IPS DF 6.9 (cell line): ENCODE results near the gene EFCAB6.

ENCODE experiments used
- DNase-seq: peaks from one replicate; pipeline ENCODE4 v3.0.0-alpha.2; 2013; ENCODE audit warnings: low read depth, low spot score
- H3K27ac ChIP-seq: one replicate; pipeline ENCODE4 v1.5.1; 2013; ENCODE audit warnings: low read length, control low read depth
- H3K27me3 ChIP-seq: 2 replicates; pipeline ENCODE4 v1.6.1; 2013; ENCODE audit warnings: mild to moderate bottlenecking, low read length; ENCODE audit not compliant: control insufficient read depth, insufficient read depth
- H3K36me3 ChIP-seq: 2 replicates; pipeline ENCODE4 v1.6.1; 2013; ENCODE audit warnings: low read length; ENCODE audit not compliant: control insufficient read depth, insufficient read depth
- H3K4me1 ChIP-seq: 2 replicates; pipeline ENCODE4 v1.6.1; 2013; ENCODE audit warnings: low read length; ENCODE audit not compliant: control insufficient read depth, insufficient read depth
- H3K4me3 ChIP-seq: 2 replicates; pipeline ENCODE4 v1.5.1; 2013; ENCODE audit warnings: mild to moderate bottlenecking, low read length
- H3K9me3 ChIP-seq: 2 replicates; pipeline ENCODE4 v1.6.1; 2013; ENCODE audit warnings: low read length, inconsistent platforms; ENCODE audit not compliant: control insufficient read depth, insufficient read depth
- WGBS: extraction: QIAGEN DNeasy Blood & Tissue Kit; methylation state at CpG from one replicate; pipeline ENCODE4 v1.1.7; 2013; ENCODE audit warnings: mixed read lengths, missing lambda C conversion rate; ENCODE audit not compliant: insufficient read length, insufficient coverage; 5-methylcytosine and 5-hydroxymethylcytosine counted together

The EFCAB6 gene

DNA sequence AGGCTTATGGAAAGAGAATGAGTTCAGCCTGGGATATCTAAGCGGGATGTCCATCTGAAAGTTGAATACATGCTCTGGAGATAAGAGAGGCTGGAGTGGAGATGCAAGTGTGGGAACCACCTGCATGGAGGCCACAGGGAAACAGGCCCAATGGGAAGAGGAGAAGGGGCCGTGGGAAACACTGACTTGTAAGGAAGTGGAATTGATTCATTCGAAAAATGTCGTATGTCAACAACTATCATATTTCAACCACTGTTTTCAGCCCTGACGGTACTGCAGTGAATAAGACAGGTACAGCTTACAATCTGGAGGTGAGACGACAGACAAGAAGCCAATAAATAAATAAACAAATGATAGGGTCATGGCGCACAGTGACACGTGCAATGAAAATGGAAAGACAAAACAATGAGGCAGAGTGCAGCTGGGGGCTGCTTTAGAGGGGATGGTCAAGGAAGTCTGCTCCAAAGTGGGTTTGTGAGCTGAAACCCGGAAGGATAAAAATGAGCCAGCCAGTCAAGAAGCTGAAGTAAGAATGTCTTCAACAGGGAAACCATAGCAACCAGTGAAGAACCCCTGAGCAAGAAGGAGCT lies 35.9 kb downstream of the EFCAB6 start:
- Histone ChIP-seq H3K9me3 (no peaks in the 10 kb centered on the region), H3K27me3 (no peaks in the 10 kb centered on the region), H3K27ac (no peak overlapping the region), H3K4me3 (no peak overlapping the region), H3K36me3 (no peaks in the 10 kb centered on the region), H3K4me1 (no peaks in the 10 kb centered on the region; the same call in 1 of the 2 replicates)
- no peak for DNase-seq
- no CpG with 5 or more reads among the region's 9 CpGs for WGBS

DNA sequence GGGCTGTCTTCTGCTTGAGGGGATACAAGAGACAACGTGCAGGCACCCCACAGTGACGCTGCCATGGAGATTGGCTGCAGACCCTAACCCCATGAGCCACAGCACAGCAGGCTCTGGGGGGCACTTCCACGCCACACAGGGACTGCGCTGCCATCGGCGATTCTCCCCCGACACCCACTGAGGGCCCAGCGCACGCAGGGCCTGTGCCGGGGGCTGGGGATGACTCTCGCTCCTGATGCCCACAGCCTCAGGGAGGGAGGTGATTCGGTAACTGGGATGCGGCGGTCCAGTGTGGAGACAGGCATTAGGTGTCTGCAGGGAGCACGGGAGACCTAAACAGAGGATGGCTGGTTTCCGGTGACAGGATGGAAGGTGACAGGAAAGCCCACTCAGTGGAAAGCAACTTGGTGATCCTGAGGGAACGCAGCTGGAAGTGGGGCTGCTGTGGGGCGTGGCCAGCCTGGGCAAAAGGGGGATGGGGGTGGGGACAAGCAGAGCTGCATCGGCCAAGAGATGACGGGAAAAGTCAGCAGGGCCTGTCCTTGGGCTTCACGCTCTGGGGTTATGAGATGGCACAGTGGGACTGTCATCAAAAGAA lies 37.7 kb downstream of the EFCAB6 start:
- Histone ChIP-seq H3K9me3 (no peaks in the 10 kb centered on the region), H3K27me3 (no peaks in the 10 kb centered on the region), H3K4me3 (no peak overlapping the region), H3K4me1 (no peaks in the 10 kb centered on the region; the same call in 1 of the 2 replicates), H3K36me3 (no peaks in the 10 kb centered on the region), H3K27ac (no peak overlapping the region)
- DNase-seq, result no peak
- WGBS, result no CpG with 5 or more reads among the region's 21 CpGs

DNA sequence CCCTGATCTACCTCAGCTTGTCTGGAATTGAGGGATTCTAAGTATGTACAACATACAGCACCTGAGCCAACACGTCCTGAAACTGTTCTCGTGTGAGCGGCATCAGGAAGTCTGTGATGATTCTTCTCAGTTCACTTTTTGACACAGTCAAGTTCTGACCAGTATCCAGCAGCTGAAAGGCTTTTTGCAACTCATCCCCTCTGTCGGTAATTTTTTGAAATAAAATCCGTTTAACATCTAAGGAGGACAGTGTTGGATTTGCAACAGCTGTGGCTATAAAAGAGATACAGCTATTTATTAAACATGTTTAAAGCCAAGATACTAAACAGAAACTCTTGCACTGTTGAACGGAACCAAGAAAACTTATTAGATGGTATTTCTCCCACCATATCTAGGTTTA lies 39.3 kb downstream of the EFCAB6 start:
- H3K36me3 ChIP-seq, result no peaks in the 10 kb centered on the region
- no peak overlapping the region for H3K4me3 ChIP-seq
- no CpG with 5 or more reads among the region's 6 CpGs for WGBS
- H3K27me3 ChIP-seq, result no peaks in the 10 kb centered on the region
- no peaks in the 10 kb centered on the region for H3K9me3 ChIP-seq
- no peak for DNase-seq
- no peak overlapping the region for H3K27ac ChIP-seq
- H3K4me1 ChIP-seq, result no peaks in the 10 kb centered on the region; the same call in 1 of the 2 replicates

DNA sequence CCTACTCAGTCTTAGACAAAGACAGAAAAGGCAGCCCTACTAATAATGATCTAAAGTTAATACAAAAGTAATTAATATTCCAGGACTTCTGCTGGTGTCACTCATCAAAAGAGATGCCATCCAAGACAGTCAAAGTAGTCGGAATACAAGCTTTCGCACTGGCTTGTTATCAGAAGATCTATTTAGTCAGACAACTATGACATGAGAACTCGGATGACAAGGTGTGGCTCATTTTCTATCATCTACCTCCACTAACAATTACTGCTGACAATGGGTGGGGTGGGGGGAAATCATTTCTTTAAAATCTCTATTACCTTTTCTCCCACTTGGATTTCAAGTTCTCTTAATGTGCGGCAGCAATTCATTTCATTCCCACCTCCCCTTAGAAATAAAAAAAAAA lies 56.7 kb downstream of the EFCAB6 start:
- Histone ChIP-seq H3K27ac (no peak overlapping the region), H3K9me3 (no peaks in the 10 kb centered on the region), H3K27me3 (no peaks in the 10 kb centered on the region), H3K4me3 (no peak overlapping the region), H3K4me1 (no peaks in the 10 kb centered on the region; the same call in 1 of the 2 replicates), H3K36me3 (no peaks in the 10 kb centered on the region)
- 100% methylated on average over 1 of the region's 4 CpGs for WGBS
- no peak for DNase-seq

DNA sequence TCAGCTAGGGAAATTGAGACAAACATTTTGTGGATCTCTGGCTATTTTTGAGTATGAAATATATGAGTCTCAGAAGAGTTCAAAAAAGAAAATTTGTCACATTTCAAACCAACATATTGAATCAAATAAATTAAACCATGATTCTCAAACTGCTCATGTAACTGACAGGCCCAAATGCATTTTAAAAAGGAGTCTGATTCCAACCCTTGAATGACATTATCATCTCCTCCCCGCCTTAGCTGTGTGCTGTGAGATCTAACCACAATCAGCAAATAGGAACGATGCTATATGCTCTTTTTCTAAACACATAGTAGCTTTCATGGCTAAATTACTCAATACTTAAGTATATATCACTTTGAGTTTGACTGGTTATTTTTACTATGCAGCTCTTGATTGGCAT lies 57.1 kb downstream of the EFCAB6 start:
- Histone ChIP-seq H3K36me3 (no peaks in the 10 kb centered on the region), H3K27me3 (no peaks in the 10 kb centered on the region), H3K9me3 (no peaks in the 10 kb centered on the region), H3K27ac (no peak overlapping the region), H3K4me3 (no peak overlapping the region), H3K4me1 (no peaks in the 10 kb centered on the region; the same call in 1 of the 2 replicates)
- DNase-seq, result no peak
- no CpG with 5 or more reads among the region's 2 CpGs for WGBS

DNA sequence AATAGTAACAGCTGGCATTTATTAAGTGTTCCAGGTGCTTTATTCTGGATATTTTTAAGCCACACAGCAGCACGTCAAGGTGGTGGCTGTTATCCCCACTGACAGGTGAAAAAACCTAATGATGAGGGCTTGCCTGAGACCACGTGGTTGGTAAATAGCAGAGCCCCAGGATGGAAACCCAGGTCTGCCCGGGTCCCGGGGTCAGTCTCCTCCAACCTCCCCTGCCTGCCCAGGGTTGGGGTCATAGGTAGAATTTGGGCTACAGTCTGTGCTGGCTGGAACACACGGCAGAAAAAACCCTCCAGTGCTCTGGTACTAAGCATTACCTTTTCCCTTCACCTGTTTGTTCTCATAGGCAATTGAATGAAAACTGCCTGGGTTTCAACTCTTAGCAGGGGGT lies 57.9 kb downstream of the EFCAB6 start:
- Histone ChIP-seq H3K4me1 (no peaks in the 10 kb centered on the region; the same call in 1 of the 2 replicates), H3K4me3 (no peak overlapping the region), H3K9me3 (no peaks in the 10 kb centered on the region), H3K36me3 (no peaks in the 10 kb centered on the region), H3K27me3 (no peaks in the 10 kb centered on the region), H3K27ac (no peak overlapping the region)
- WGBS, result no CpG with 5 or more reads among the region's 5 CpGs
- no peak for DNase-seq

DNA sequence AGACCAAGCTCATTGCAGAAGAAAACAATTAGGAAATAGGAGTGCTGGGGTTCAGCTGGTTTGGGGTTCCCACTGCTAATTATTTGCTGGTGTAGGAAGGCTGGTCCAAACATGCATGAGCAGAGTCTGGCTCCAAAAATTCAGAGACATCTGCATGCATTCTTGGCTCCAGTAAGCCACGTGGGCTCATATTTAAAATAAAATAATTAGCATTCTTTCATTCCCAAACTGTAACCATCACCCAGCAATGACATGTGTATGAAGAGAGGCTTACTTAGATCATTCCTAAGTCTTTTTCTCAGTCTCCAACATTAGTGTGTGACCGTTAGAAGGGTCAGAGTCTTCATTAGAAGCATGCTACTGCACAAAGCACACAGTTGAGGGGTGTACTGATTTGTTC lies 58.4 kb downstream of the EFCAB6 start:
- Histone ChIP-seq H3K27me3 (no peaks in the 10 kb centered on the region), H3K27ac (no peak overlapping the region), H3K4me3 (no peak overlapping the region), H3K4me1 (no peaks in the 10 kb centered on the region; the same call in 1 of the 2 replicates), H3K9me3 (no peaks in the 10 kb centered on the region), H3K36me3 (no peaks in the 10 kb centered on the region)
- no peak for DNase-seq
- WGBS, result no CpG with 5 or more reads among the region's 2 CpGs

DNA sequence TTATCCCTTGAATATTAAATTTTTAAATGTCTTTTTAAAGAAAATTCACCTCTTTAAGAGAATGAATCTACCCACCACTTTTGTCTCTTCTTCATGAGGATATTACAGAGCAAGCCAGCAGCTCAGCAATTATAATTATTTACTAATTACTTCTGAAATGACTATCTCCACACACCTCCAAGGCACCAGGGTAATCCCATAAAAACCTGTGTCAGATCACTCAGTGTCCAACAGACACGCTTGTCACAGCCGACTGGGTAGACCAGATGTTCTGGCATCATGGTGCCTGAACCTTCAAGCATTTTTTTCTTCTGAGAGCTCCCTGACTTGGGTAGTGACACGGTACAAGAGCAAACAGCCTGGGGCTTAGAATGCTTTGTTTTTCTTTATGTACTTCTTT lies 61.4 kb downstream of the EFCAB6 start:
- Histone ChIP-seq H3K27ac (no peak overlapping the region), H3K27me3 (no peaks in the 10 kb centered on the region; the same call in 1 of the 2 replicates)
- WGBS, result no CpG with 5 or more reads among the region's 3 CpGs

DNA sequence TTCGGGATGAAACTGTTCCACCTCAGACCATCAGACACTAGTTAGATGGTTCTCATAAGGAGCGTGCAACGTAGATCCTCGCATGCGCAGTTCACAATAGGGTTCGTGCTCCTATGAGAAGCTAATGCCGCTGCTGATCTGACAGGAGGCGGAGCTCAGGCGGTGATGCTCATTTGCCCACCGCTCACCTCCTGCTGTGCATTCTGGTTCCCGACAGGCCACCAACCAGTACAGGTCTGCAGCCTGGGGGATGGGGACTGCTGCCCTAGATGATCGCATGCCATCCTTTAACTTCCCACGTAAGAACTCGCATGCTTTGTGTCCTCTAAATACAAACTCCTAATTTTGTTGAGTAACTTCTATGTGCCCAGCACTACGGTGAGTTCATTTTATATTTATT lies 62.6 kb downstream of the EFCAB6 start:
- Histone ChIP-seq H3K9me3 (no peaks in the 10 kb centered on the region), H3K36me3 (no peaks in the 10 kb centered on the region), H3K27ac (no peak overlapping the region), H3K4me3 (no peak overlapping the region), H3K27me3 (no peaks in the 10 kb centered on the region; the same call in 1 of the 2 replicates), H3K4me1 (no peaks in the 10 kb centered on the region; the same call in 1 of the 2 replicates)
- WGBS, result no CpG with 5 or more reads among the region's 15 CpGs
- DNase-seq, result no peak

More for the DNA sequence above, 61.4 kb downstream of the EFCAB6 start:
- no peaks in the 10 kb centered on the region; the same call in 1 of the 2 replicates for H3K4me1 ChIP-seq
- no peaks in the 10 kb centered on the region for H3K9me3 ChIP-seq
- H3K36me3 ChIP-seq, result no peaks in the 10 kb centered on the region
- no peak overlapping the region for H3K4me3 ChIP-seq
- no peak for DNase-seq

DNA sequence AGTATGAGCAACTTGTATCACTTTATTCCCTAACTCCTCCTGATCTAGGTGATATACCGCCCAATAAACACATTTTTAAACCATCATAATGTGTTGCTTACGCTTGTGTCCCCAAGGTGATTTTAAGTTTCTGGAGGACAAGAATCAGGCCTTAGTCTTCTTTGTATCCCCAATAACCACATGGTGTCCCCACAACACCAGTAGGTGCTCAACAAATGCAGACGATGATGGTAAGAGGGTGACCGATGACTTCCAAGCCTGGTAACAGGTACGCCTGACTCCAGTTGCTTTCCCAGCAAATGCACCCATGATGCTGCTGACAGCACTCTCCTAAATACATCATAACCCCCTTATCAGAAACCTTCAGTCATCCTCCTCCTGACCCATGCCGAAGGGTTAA lies 64.2 kb downstream of the EFCAB6 start:
- no CpG with 5 or more reads among the region's 6 CpGs for WGBS
- no peaks in the 10 kb centered on the region for H3K36me3 ChIP-seq
- no peak overlapping the region for H3K4me3 ChIP-seq
- no peaks in the 10 kb centered on the region; the same call in 1 of the 2 replicates for H3K4me1 ChIP-seq
- H3K9me3 ChIP-seq, result no peaks in the 10 kb centered on the region
- no peaks in the 10 kb centered on the region; the same call in 1 of the 2 replicates for H3K27me3 ChIP-seq
- DNase-seq, result no peak
- no peak overlapping the region for H3K27ac ChIP-seq

DNA sequence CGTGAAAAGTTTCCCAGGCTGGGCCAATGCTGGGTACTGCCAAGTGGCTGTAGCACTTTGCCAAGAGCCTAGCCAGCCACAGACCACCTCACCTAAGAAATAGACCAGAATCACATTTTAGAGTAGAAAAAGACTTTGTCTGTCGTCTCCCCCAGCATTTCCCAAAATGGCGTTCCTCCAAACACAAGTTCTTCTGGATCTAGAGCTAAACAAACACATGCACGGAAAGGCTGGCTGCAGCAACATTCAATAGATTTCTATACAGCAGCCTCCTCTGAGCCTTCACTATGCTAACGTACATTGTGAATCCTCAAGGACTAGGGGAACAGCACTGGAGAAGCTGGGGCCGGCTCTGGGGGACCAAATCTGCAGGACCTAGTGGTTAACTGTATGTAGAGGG lies 65.0 kb downstream of the EFCAB6 start:
- no peaks in the 10 kb centered on the region; the same call in 1 of the 2 replicates for H3K27me3 ChIP-seq

More for the DNA sequence above, 65.0 kb downstream of the EFCAB6 start:
- H3K27ac ChIP-seq, result no peak overlapping the region
- WGBS, result no CpG with 5 or more reads among the region's 6 CpGs
- H3K4me1 ChIP-seq, result no peaks in the 10 kb centered on the region; the same call in 1 of the 2 replicates
- no peak overlapping the region for H3K4me3 ChIP-seq
- no peak for DNase-seq
- no peaks in the 10 kb centered on the region for H3K36me3 ChIP-seq
- H3K9me3 ChIP-seq, result no peaks in the 10 kb centered on the region
